Gastroesophageal sphincter (tissue), 4 donors: ENCODE data around the gene NEK9. TPM values are rescaled to one million over a fixed set of nuclear protein-coding genes. Genes with fewer than 3 reads are reported as not detected.

ENCODE experiments used
- ATAC-seq: fragments of 150-250 bp; one replicate; pipeline ENCODE4 v1.9.1; 2016; ENCODE audit warnings: mild to moderate bottlenecking, moderate library complexity
- H3K27ac ChIP-seq, 4 donors: fragments of 200-600 bp; sonication (generic) in 3 of 4; 1 replicate in 3 of 4; 2 replicates in 1 of 4; pipeline ENCODE4 v1.5.1; 2016 to 2019
- H3K27me3 ChIP-seq: fragments of 200-600 bp; sonication (generic); one replicate; pipeline ENCODE4 v1.5.1; 2019
- H3K36me3 ChIP-seq, 2 donors: fragments of 200-600 bp; sonication (generic); one replicate each; pipeline ENCODE4 v1.5.1; 2019; ENCODE audit warnings: control low read depth in 1 of 2
- H3K4me1 ChIP-seq, 3 donors: fragments of 200-600 bp; sonication (generic); 1 replicate in 2 of 3; 2 replicates in 1 of 3; pipeline ENCODE4 v1.5.1; 2016 to 2019; ENCODE audit warnings: control low read depth in 2 of 3
- H3K4me3 ChIP-seq, 2 donors: fragments of 200-600 bp; sonication (generic); one replicate each; pipeline ENCODE4 v1.5.1; 2019; ENCODE audit warnings: mild to moderate bottlenecking in 1 of 2, moderate library complexity in 1 of 2
- H3K9me3 ChIP-seq, 3 donors: fragments of 200-600 bp; sonication (generic); one replicate each; pipeline ENCODE4 v1.5.1; 2017 to 2019; ENCODE audit warnings: control low read depth in 2 of 3
- EP300 ChIP-seq: sonication (generic); formaldehyde crosslinking; IDR thresholded peaks from one replicate; pipeline ENCODE4 v1.6.1; 2017; ENCODE audit warnings: antibody characterized with exemption, mild to moderate bottlenecking
- POLR2A ChIP-seq, 2 donors: fragments of 450-650 bp; IDR thresholded peaks; one replicate each; pipeline ENCODE4 v1.6.1; 2017; ENCODE audit warnings: antibody characterized with exemption in 2 of 2, mild to moderate bottlenecking in 2 of 2, moderate library complexity in 1 of 2
- POLR2AphosphoS5 ChIP-seq: sonication (generic); formaldehyde crosslinking; IDR thresholded peaks from one replicate; pipeline ENCODE4 v1.6.1; 2017; ENCODE audit warnings: antibody characterized with exemption
- WGBS, 2 donors: methylation state at CpG; one replicate each; pipeline ENCODE4 v1.1.5; 2018; ENCODE audit warnings: low coverage in 1 of 2; 5-methylcytosine and 5-hydroxymethylcytosine counted together
- total RNA-seq, 4 donors: library from RNA; depleted of rRNA; stranded (reverse); fragments of >200 nt; gene quantifications; one replicate each; pipeline ENCODE4 v1.1.0, GENCODE V29; 2016
- TF ChIP-seq, protein P1 (sequence below), 4 experiments: fragments of 200-600 bp in 2 of 4; fragments of 450-650 bp in 2 of 4; sonication (generic) in 1 of 4; IDR thresholded peaks; one replicate each; pipeline ENCODE4 v1.5.1; 2017 to 2019; ENCODE audit warnings: antibody characterized with exemption in 4 of 4, mild to moderate bottlenecking in 2 of 4, moderate library complexity in 2 of 4

Gene NEK9
- total RNA-seq, 4 donors from 2014 or later = 34.2 to 95.4 (median 85.9) TPM

DNA sequence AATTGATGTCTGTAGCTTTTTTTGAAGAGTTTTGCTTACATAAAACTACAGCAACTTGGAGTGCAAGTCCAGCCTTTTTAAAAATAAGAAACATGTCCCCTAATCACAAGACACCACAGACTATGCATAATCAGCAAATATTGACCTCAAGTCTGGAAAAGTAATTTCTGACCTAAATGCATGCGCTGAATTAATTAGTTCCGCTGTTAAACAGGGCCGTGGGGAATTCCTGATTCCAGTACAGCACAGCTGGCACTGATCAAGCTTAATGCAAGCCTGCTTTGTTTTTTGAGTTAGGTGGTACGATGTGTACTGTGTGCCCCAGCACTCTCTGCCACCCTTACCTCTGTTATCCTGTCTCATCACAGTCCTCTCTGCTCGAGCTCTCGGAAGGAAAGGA lies 84.8 kb downstream of the NEK9 start:
- H3K4me3 ChIP-seq = no peak overlapping the region
- H3K36me3 ChIP-seq = peaks cover 0 to 43% of the 10 kb centered on the region in 2 donors
- H3K27me3 ChIP-seq = no peaks in the 10 kb centered on the region
- H3K27ac ChIP-seq = no peak overlapping the region
- WGBS, 2 donors = 50 to 63% methylated on average over 4 to 6 of the region's 6 CpGs
- TF ChIP-seq POLR2AphosphoS5 = no peak
- no peak for TF ChIP-seq EP300
- TF ChIP-seq POLR2A (IDR thresholded peaks at IDR 0.05) = no peak
- TF ChIP-seq, protein P1, sequence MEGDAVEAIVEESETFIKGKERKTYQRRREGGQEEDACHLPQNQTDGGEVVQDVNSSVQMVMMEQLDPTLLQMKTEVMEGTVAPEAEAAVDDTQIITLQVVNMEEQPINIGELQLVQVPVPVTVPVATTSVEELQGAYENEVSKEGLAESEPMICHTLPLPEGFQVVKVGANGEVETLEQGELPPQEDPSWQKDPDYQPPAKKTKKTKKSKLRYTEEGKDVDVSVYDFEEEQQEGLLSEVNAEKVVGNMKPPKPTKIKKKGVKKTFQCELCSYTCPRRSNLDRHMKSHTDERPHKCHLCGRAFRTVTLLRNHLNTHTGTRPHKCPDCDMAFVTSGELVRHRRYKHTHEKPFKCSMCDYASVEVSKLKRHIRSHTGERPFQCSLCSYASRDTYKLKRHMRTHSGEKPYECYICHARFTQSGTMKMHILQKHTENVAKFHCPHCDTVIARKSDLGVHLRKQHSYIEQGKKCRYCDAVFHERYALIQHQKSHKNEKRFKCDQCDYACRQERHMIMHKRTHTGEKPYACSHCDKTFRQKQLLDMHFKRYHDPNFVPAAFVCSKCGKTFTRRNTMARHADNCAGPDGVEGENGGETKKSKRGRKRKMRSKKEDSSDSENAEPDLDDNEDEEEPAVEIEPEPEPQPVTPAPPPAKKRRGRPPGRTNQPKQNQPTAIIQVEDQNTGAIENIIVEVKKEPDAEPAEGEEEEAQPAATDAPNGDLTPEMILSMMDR (IDR thresholded peaks at IDR 0.05) = no peak
- no peaks in the 10 kb centered on the region for H3K9me3 ChIP-seq
- ATAC-seq = no peak
- H3K4me1 ChIP-seq = peaks cover 0 to 33% (median 3%) of the 10 kb centered on the region in 3 donors

DNA sequence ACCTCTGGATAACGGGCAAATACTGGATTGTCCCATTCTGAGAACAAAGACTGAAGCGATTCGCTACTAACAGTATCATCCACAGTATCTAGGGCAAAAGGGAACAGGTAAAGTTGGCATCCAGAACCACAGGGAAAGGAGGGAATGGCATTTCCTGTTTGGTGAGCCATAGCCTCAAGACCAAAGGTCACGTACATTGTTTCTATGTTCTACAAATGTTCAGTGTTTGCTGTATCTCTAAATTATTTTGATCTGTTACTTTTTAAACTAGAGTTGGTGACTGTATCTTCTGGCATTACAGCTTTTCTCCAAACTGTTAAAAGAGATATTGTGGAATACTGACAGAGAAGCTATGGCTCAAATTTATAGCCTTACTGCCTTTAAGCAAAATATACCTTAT lies 85.2 kb downstream of the NEK9 start:
- peaks cover 0 to 47% of the 10 kb centered on the region in 2 donors for H3K36me3 ChIP-seq
- TF ChIP-seq EP300 (no peak), POLR2A (IDR thresholded peaks at IDR 0.05) (no peak), POLR2AphosphoS5 (no peak)
- TF ChIP-seq, protein P1 (IDR thresholded peaks at IDR 0.05) = no peak
- whole genome bisulfite sequencing, 2 donors = 79 to 92% methylated on average over 3 to 4 of the region's 4 CpGs
- no peak for ATAC-seq
- H3K4me3 ChIP-seq = no peak overlapping the region
- H3K27me3 ChIP-seq = no peaks in the 10 kb centered on the region
- no peak overlapping the region for H3K27ac ChIP-seq
- H3K4me1 ChIP-seq = peaks cover 0 to 33% (median 3%) of the 10 kb centered on the region in 3 donors
- no peaks in the 10 kb centered on the region for H3K9me3 ChIP-seq

GRCh38 chr14:75040959-75041358 lies 85.9 kb downstream of the NEK9 start:
- Histone ChIP-seq H3K27ac (no peak overlapping the region), H3K4me1 (peaks cover 0 to 27% (median 3%) of the 10 kb centered on the region in 3 donors), H3K4me3 (no peak overlapping the region), H3K9me3 (no peaks in the 10 kb centered on the region), H3K27me3 (no peaks in the 10 kb centered on the region), H3K36me3 (peaks cover 0 to 53% of the 10 kb centered on the region in 2 donors)
- 69 to 100% methylated on average over 1 to 2 of the region's 2 CpGs for WGBS, 2 donors
- TF ChIP-seq, protein P1 (IDR thresholded peaks at IDR 0.05) = no peak
- TF ChIP-seq POLR2A (IDR thresholded peaks at IDR 0.05) (no peak), EP300 (no peak), POLR2AphosphoS5 (no peak)
- no peak for ATAC-seq

GRCh38 chr14:75040507-75040906 lies 86.3 kb downstream of the NEK9 start:
- no peak for TF ChIP-seq POLR2A (IDR thresholded peaks at IDR 0.05)
- TF ChIP-seq, protein P1 (IDR thresholded peaks at IDR 0.05) = no peak
- no peak for TF ChIP-seq POLR2AphosphoS5
- TF ChIP-seq EP300 = no peak
- Histone ChIP-seq H3K36me3 (peaks cover 0 to 58% of the 10 kb centered on the region in 2 donors), H3K27ac (no peak overlapping the region), H3K4me3 (no peak overlapping the region), H3K4me1 (peaks cover 0 to 22% (median 3%) of the 10 kb centered on the region in 3 donors), H3K27me3 (no peaks in the 10 kb centered on the region), H3K9me3 (no peaks in the 10 kb centered on the region)
- WGBS, 2 donors = 58 to 100% methylated on average over 1 of the region's 1 CpG
- ATAC-seq = peak; percentile 59

DNA sequence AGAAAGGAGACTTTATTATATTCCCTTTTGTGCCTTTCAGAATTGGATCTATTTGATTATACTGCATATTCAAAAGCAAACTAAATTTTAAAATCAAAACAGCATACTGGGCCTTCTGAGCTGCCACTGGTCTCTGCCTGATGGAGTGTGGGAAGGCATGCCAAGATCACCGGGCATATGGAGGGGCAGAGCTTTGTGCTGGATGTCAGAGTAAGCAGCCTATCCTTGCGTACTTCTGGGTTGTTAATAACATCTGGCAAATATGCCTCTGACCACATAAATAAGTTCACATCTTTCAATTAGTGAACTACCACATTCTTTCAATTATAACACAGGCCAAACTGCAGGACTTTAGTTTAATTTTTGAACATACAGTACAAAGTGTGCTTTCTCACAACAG lies 93.9 kb downstream of the NEK9 start:
- no peak for TF ChIP-seq POLR2A (IDR thresholded peaks at IDR 0.05)
- no peak for TF ChIP-seq POLR2AphosphoS5
- TF ChIP-seq, protein P1 (IDR thresholded peaks at IDR 0.05) = no peak
- H3K36me3 ChIP-seq = peaks cover 0 to 97% of the 10 kb centered on the region in 2 donors
- 88 to 100% methylated on average over 2 of the region's 2 CpGs for WGBS, 2 donors

More for the DNA sequence above, 93.9 kb downstream of the NEK9 start:
- Histone ChIP-seq H3K4me1 (no peaks in the 10 kb centered on the region), H3K27me3 (no peaks in the 10 kb centered on the region), H3K9me3 (no peaks in the 10 kb centered on the region), H3K27ac (no peak overlapping the region), H3K4me3 (no peak overlapping the region)
- ATAC-seq = no peak
